ENCODE results near the gene NSD1.

GRCh38 chr5:177343777-177344176 is 210.2 kb downstream of the NSD1 start:
- TF ChIP-seq, protein P1, sequence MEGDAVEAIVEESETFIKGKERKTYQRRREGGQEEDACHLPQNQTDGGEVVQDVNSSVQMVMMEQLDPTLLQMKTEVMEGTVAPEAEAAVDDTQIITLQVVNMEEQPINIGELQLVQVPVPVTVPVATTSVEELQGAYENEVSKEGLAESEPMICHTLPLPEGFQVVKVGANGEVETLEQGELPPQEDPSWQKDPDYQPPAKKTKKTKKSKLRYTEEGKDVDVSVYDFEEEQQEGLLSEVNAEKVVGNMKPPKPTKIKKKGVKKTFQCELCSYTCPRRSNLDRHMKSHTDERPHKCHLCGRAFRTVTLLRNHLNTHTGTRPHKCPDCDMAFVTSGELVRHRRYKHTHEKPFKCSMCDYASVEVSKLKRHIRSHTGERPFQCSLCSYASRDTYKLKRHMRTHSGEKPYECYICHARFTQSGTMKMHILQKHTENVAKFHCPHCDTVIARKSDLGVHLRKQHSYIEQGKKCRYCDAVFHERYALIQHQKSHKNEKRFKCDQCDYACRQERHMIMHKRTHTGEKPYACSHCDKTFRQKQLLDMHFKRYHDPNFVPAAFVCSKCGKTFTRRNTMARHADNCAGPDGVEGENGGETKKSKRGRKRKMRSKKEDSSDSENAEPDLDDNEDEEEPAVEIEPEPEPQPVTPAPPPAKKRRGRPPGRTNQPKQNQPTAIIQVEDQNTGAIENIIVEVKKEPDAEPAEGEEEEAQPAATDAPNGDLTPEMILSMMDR (IDR thresholded peaks at IDR 0.05; ENCODE audit: insufficient read depth, low read length), result no peak
- TF ChIP-seq POLR2AphosphoS5 (IDR thresholded peaks at IDR 0.05; ENCODE audit: low read depth), result no peak
